GM18507 (cell line): ENCODE measurements around the gene CAT.

ENCODE experiments used
- DNase-seq: peaks from one replicate; pipeline ENCODE4 v3.0.0; 2011; ENCODE audit warnings: low read depth; ENCODE audit not compliant: insufficient read length; ENCODE audit errors: extremely low spot score
- FAIRE-seq: peaks from 2 replicates; lab custom pipeline; 2011; peaks lifted over from hg19 to GRCh38; lab: Jason Lieb, UNC

CAT gene

GRCh38 chr11:34490304-34490703, 51.6 kb downstream of the CAT start:
- FAIRE-seq, result no peak
- DNase-seq, result no peak

- FAIRE-seq (peak; percentile 80), DNase-seq (peak; percentile 37)
Observed at GRCh38 chr11:34492806-34493414, 54.2 kb downstream of the CAT start.

- DNase-seq, result no peak
- FAIRE-seq, result no peak
Observed at GRCh38 chr11:34493468-34493867, 54.7 kb downstream of the CAT start.

GRCh38 chr11:34493926-34494595, 55.3 kb downstream of the CAT start:
- DNase-seq, result no peak
- no peak for FAIRE-seq

- FAIRE-seq, result no peak
Observed at GRCh38 chr11:34495239-34495723, 56.5 kb downstream of the CAT start.

GRCh38 chr11:34495724-34496377, 57.1 kb downstream of the CAT start:
- FAIRE-seq, result no peak

More at GRCh38 chr11:34495239-34495723, 56.5 kb downstream of the CAT start:
- DNase-seq, result no peak

GRCh38 chr11:34499719-34500500, 61.2 kb downstream of the CAT start:
- FAIRE-seq (no peak), DNase-seq (no peak)

More at GRCh38 chr11:34495724-34496377, 57.1 kb downstream of the CAT start:
- no peak for DNase-seq

GRCh38 chr11:34501500-34501899, 62.8 kb downstream of the CAT start:
- no peak for DNase-seq
- FAIRE-seq, result no peak

- FAIRE-seq (no peak), DNase-seq (no peak)
Observed at GRCh38 chr11:34501949-34502348, 63.2 kb downstream of the CAT start.

- DNase-seq (no peak), FAIRE-seq (no peak)
Observed at GRCh38 chr11:34502949-34503348, 64.2 kb downstream of the CAT start.

- FAIRE-seq (no peak), DNase-seq (no peak)
Observed at GRCh38 chr11:34505874-34506273, 67.1 kb downstream of the CAT start.

GRCh38 chr11:34507156-34507555, 68.4 kb downstream of the CAT start:
- DNase-seq, result no peak
- FAIRE-seq, result no peak

- FAIRE-seq, result no peak
- no peak for DNase-seq
Observed at GRCh38 chr11:34507610-34508009, 68.9 kb downstream of the CAT start.

GRCh38 chr11:34508524-34508923, 69.8 kb downstream of the CAT start:
- FAIRE-seq (no peak), DNase-seq (no peak)

- FAIRE-seq, result no peak
- no peak for DNase-seq
Observed at GRCh38 chr11:34509336-34509876, 70.7 kb downstream of the CAT start.

GRCh38 chr11:34510218-34510617, 71.5 kb downstream of the CAT start:
- DNase-seq, result no peak
- FAIRE-seq, result no peak

GRCh38 chr11:34510673-34511072, 71.9 kb downstream of the CAT start:
- no peak for FAIRE-seq
- DNase-seq, result no peak

- FAIRE-seq, result peak; percentile 73
- peak; percentile 44 for DNase-seq
Observed at GRCh38 chr11:34512840-34513681, 74.3 kb downstream of the CAT start.
